Breast epithelium (tissue), 3 donors: ENCODE results near the gene ADCYAP1R1.

Source experiments
- POLR2A ChIP-seq: fragments of 450-650 bp; IDR thresholded peaks from one replicate; pipeline ENCODE4 v1.6.1; 2016; ENCODE audit warnings: antibody characterized with exemption, mild to moderate bottlenecking, moderate library complexity
- POLR2AphosphoS5 ChIP-seq, 3 donors: sonication (generic); formaldehyde crosslinking; IDR thresholded peaks; one replicate each; pipeline ENCODE4 v1.6.1; 2017; ENCODE audit warnings: antibody characterized with exemption in 3 of 3
- TF ChIP-seq, protein P1 (sequence below), 3 donors: fragments of 450-650 bp; IDR thresholded peaks; one replicate each; pipeline ENCODE4 v1.5.1; 2016 to 2017; ENCODE audit warnings: antibody characterized with exemption in 3 of 3, mild to moderate bottlenecking in 3 of 3, moderate library complexity in 3 of 3

DNA sequence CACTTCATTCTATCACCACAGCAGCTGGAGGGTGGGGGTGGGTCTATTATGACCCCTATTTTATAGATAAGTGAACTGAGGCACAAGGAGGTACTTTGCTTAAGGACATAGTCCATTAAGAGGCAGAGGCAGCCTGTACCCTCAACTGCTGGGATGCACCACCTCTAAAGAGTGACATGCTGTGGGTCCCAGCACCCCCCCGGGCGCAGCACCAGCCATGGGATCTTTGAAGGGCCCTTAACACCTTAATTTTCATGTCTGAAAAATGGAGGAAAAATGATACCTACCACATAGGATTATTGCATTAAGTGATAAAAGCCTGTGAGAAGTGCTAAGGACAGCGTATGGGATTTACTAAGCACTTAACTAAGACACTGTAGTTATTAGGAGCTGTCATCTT lies 15.4 kb downstream of the ADCYAP1R1 start:
- TF ChIP-seq, protein P1, sequence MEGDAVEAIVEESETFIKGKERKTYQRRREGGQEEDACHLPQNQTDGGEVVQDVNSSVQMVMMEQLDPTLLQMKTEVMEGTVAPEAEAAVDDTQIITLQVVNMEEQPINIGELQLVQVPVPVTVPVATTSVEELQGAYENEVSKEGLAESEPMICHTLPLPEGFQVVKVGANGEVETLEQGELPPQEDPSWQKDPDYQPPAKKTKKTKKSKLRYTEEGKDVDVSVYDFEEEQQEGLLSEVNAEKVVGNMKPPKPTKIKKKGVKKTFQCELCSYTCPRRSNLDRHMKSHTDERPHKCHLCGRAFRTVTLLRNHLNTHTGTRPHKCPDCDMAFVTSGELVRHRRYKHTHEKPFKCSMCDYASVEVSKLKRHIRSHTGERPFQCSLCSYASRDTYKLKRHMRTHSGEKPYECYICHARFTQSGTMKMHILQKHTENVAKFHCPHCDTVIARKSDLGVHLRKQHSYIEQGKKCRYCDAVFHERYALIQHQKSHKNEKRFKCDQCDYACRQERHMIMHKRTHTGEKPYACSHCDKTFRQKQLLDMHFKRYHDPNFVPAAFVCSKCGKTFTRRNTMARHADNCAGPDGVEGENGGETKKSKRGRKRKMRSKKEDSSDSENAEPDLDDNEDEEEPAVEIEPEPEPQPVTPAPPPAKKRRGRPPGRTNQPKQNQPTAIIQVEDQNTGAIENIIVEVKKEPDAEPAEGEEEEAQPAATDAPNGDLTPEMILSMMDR (IDR thresholded peaks at IDR 0.05), result no peak
- TF ChIP-seq POLR2A (no peak), POLR2AphosphoS5 (IDR thresholded peaks at IDR 0.05) (no peak)
